ENCODE measurements around the gene U2AF1. TPM values are rescaled to one million over a fixed set of nuclear protein-coding genes. Genes with fewer than 3 reads are reported as not detected.
"Not testable (repeated sequence)": the region's sequence is repeated elsewhere in the genome, so short reads cannot be mapped to it uniquely, and the experiment has no call there.

U2AF1 gene
- total and polyA plus RNA-seq, 4 experiments from 2014 or later, result 71.1 to 96.0 (median 76.5) TPM

DNA sequence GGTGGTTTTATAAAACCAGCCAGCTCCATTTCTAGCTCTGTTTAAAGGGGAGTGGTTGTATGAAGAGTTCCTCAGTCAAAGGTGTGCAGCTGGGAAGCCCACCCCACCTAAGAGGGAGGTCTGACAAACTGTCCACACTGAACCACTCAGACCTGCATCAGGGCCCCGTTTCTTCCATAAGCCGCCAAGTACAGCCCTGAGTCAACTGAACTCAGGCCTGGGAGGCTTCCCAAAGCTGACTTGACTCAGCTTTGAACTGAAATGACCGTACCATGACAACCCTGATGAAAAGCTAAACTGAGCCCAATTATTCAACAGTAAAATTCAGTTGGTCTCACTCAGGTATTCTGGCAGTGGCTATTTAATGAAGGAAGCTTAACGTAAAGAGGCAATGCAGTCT lies 5.1 kb downstream of the U2AF1 start:
- H3K27me3 ChIP-seq (ENCODE audit: insufficient read depth, low read length); H3K36me3 ChIP-seq (ENCODE audit: insufficient read depth, low read length); H3K4me1 ChIP-seq (ENCODE audit: insufficient read depth, low read length); H3K4me3 ChIP-seq (ENCODE audit: low read length in 2 of 2); POLR2A ChIA-PET (ENCODE audit: partially characterized antibody); CTCF ChIA-PET (ENCODE audit: partially characterized antibody); H3K4me3 Mint-ChIP-seq; H3K9me3 ChIP-seq (ENCODE audit: control insufficient read depth in 1 of 2, low read length in 2 of 2); H3K4me1 Mint-ChIP-seq; DNase-seq; H3K27ac ChIP-seq (ENCODE audit: low read depth, low read length); H3K27me3 Mint-ChIP-seq; H3K36me3 Mint-ChIP-seq; H3K27ac Mint-ChIP-seq; H3K9me3 Mint-ChIP-seq; intact Hi-C loops (cut with micrococcal nuclease): not testable (repeated sequence)

DNA sequence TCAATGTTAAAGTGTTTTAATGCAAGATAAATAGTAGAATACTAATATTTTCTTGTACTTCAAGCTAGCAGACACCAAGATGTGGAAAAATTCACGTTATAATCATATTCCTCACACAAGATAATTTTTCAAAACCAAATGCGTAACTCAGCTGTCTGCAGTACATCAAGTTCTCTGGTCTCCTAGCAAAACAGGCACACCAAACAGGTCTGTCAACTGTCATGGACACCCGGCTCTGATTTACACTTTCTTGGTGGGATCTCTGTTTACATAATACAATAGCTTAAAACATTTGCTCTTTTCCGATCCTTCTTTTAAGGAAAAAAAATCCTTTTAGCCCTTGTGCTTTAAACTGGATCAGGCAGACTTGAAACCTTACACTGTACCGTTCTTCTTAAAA lies 5.7 kb downstream of the U2AF1 start:
- H3K27me3 Mint-ChIP-seq; H3K27ac ChIP-seq (ENCODE audit: low read depth, low read length); CTCF ChIA-PET (ENCODE audit: partially characterized antibody); H3K4me1 Mint-ChIP-seq; H3K4me3 ChIP-seq (ENCODE audit: low read length in 2 of 2); H3K4me3 Mint-ChIP-seq; intact Hi-C loops (cut with micrococcal nuclease); H3K36me3 Mint-ChIP-seq; H3K9me3 Mint-ChIP-seq; H3K4me1 ChIP-seq (ENCODE audit: insufficient read depth, low read length); H3K9me3 ChIP-seq (ENCODE audit: control insufficient read depth in 1 of 2, low read length in 2 of 2); POLR2A ChIA-PET (ENCODE audit: partially characterized antibody); H3K27me3 ChIP-seq (ENCODE audit: insufficient read depth, low read length); H3K27ac Mint-ChIP-seq; H3K36me3 ChIP-seq (ENCODE audit: insufficient read depth, low read length); DNase-seq: not testable (repeated sequence)

DNA sequence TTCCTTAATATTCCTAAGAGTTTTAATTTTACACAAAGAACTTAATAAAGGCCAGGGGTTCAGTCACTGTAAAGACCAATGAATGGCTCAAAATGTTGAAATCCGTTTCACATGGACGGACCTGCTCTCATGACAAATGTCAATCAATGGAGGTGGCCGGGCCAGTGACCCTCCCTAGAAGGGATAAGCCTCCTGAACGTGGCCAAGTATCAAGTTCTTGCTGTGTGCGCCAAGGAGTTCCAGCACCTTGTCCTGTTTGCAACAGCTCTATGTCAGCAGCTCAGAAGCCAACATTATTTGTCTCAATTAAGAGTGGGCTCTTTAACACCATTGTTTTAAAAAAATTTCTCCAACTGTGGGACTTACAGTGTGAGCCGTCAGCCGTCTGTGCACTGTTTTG lies 6.4 kb downstream of the U2AF1 start:
- POLR2A ChIA-PET (ENCODE audit: partially characterized antibody); H3K27me3 Mint-ChIP-seq; H3K4me1 ChIP-seq (ENCODE audit: insufficient read depth, low read length); H3K27ac Mint-ChIP-seq; CTCF ChIA-PET (ENCODE audit: partially characterized antibody); H3K27me3 ChIP-seq (ENCODE audit: insufficient read depth, low read length); H3K27ac ChIP-seq (ENCODE audit: low read depth, low read length); H3K36me3 Mint-ChIP-seq; H3K9me3 ChIP-seq (ENCODE audit: control insufficient read depth in 1 of 2, low read length in 2 of 2); H3K4me1 Mint-ChIP-seq; DNase-seq; H3K4me3 ChIP-seq (ENCODE audit: low read length in 2 of 2); H3K4me3 Mint-ChIP-seq; intact Hi-C loops (cut with micrococcal nuclease); H3K9me3 Mint-ChIP-seq; H3K36me3 ChIP-seq (ENCODE audit: insufficient read depth, low read length): not testable (repeated sequence)

GRCh38 chr21:43091979-43092614 lies 15.3 kb downstream of the U2AF1 start:
- H3K4me3 Mint-ChIP-seq; H3K36me3 Mint-ChIP-seq; H3K9me3 ChIP-seq (ENCODE audit: control insufficient read depth in 1 of 2, low read length in 2 of 2); H3K27ac Mint-ChIP-seq; intact Hi-C loops (cut with micrococcal nuclease); H3K4me1 ChIP-seq (ENCODE audit: insufficient read depth, low read length); DNase-seq; H3K27ac ChIP-seq (ENCODE audit: low read depth, low read length); H3K9me3 Mint-ChIP-seq; POLR2A ChIA-PET (ENCODE audit: partially characterized antibody); H3K36me3 ChIP-seq (ENCODE audit: insufficient read depth, low read length); CTCF ChIA-PET (ENCODE audit: partially characterized antibody); H3K4me3 ChIP-seq (ENCODE audit: low read length in 2 of 2); H3K4me1 Mint-ChIP-seq; H3K27me3 Mint-ChIP-seq; H3K27me3 ChIP-seq (ENCODE audit: insufficient read depth, low read length): not testable (repeated sequence)

DNA sequence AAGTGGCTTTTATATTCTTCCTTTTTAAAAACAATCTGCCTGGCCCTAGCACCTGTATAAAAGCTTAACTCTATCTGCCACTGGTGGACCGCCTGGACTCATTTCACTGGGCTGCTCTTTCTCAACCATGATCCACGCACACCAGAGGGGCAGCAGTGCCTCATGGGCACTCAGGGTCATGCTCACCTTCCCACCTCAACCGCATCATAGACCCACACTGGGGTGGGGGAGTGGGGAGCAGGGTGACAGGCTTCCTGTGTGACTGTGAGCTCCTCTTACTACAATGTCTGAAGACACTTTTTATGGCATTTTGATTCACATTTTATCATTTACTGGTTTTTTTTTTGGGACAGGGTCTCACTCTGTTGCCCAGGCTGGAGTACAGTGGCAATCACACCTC lies 16.4 kb downstream of the U2AF1 start:
- H3K4me1 Mint-ChIP-seq; H3K27ac ChIP-seq (ENCODE audit: low read depth, low read length); H3K27me3 ChIP-seq (ENCODE audit: insufficient read depth, low read length); H3K36me3 ChIP-seq (ENCODE audit: insufficient read depth, low read length); H3K27ac Mint-ChIP-seq; DNase-seq; POLR2A ChIA-PET (ENCODE audit: partially characterized antibody); H3K4me3 Mint-ChIP-seq; H3K4me3 ChIP-seq (ENCODE audit: low read length in 2 of 2); H3K9me3 ChIP-seq (ENCODE audit: control insufficient read depth in 1 of 2, low read length in 2 of 2); H3K36me3 Mint-ChIP-seq; H3K4me1 ChIP-seq (ENCODE audit: insufficient read depth, low read length); CTCF ChIA-PET (ENCODE audit: partially characterized antibody); H3K9me3 Mint-ChIP-seq; H3K27me3 Mint-ChIP-seq; intact Hi-C loops (cut with micrococcal nuclease): not testable (repeated sequence)

- H3K9me3 ChIP-seq (ENCODE audit: control insufficient read depth in 1 of 2, low read length in 2 of 2); H3K4me1 Mint-ChIP-seq; H3K4me1 ChIP-seq (ENCODE audit: insufficient read depth, low read length); H3K27me3 ChIP-seq (ENCODE audit: insufficient read depth, low read length); intact Hi-C loops (cut with micrococcal nuclease); H3K4me3 ChIP-seq (ENCODE audit: low read length in 2 of 2); H3K4me3 Mint-ChIP-seq; H3K36me3 ChIP-seq (ENCODE audit: insufficient read depth, low read length); H3K27me3 Mint-ChIP-seq; H3K9me3 Mint-ChIP-seq; H3K27ac ChIP-seq (ENCODE audit: low read depth, low read length); H3K36me3 Mint-ChIP-seq; H3K27ac Mint-ChIP-seq; POLR2A ChIA-PET (ENCODE audit: partially characterized antibody); DNase-seq; CTCF ChIA-PET (ENCODE audit: partially characterized antibody): not testable (repeated sequence)
Observed at GRCh38 chr21:43089463-43089862, 17.9 kb downstream of the U2AF1 start.

DNA sequence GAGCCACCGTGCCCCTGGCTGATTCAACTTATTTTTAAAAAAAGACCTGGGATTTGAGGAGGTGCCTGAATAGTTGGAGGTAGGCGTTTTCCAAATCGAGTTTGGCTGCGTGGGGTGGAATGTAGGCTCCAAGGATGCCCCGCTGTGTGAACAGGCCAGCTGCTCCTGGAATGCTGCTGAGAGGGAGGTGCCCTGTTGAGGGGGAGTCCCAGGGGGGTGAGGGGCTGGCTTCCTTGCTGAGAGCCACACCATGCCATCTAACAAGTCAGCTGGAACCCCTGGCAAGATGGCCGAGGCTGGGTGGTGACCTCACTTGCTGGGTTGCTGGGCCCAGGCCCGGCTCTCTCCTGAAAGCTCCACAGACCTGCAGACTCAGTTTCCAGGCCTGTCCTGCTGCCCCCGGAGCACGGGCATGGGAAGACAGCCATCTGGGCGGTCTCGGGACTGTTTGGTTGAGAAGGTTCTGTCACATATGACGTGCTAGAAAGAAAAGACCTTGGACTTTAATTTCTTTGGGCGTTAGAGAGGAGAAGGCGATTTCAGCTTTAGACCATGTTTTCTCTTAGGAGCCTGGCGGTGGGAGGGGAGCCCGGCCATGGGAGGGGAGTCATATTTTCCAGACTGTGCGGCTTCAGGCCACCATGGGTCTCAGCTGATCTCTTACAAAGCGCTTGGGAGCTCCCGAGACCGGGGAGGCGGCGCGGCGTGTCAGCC lies 24.6 kb downstream of the U2AF1 start:
- H3K4me3 Mint-ChIP-seq; H3K36me3 ChIP-seq (ENCODE audit: insufficient read depth, low read length); H3K9me3 Mint-ChIP-seq; H3K36me3 Mint-ChIP-seq; H3K27me3 ChIP-seq (ENCODE audit: insufficient read depth, low read length); CTCF ChIA-PET (ENCODE audit: partially characterized antibody); H3K4me1 Mint-ChIP-seq; H3K9me3 ChIP-seq (ENCODE audit: control insufficient read depth in 1 of 2, low read length in 2 of 2); H3K27me3 Mint-ChIP-seq; POLR2A ChIA-PET (ENCODE audit: partially characterized antibody); DNase-seq; H3K27ac ChIP-seq (ENCODE audit: low read depth, low read length); H3K4me1 ChIP-seq (ENCODE audit: insufficient read depth, low read length); intact Hi-C loops (cut with micrococcal nuclease); H3K27ac Mint-ChIP-seq; H3K4me3 ChIP-seq (ENCODE audit: low read length in 2 of 2): not testable (repeated sequence)

GRCh38 chr21:43076643-43077042 lies 30.7 kb downstream of the U2AF1 start:
- CTCF ChIA-PET (ENCODE audit: partially characterized antibody); H3K9me3 ChIP-seq (ENCODE audit: control insufficient read depth in 1 of 2, low read length in 2 of 2); H3K27me3 ChIP-seq (ENCODE audit: insufficient read depth, low read length); H3K27ac ChIP-seq (ENCODE audit: low read depth, low read length); POLR2A ChIA-PET (ENCODE audit: partially characterized antibody); H3K27ac Mint-ChIP-seq; intact Hi-C loops (cut with micrococcal nuclease); DNase-seq; H3K4me3 Mint-ChIP-seq; H3K36me3 Mint-ChIP-seq; H3K9me3 Mint-ChIP-seq; H3K4me3 ChIP-seq (ENCODE audit: low read length in 2 of 2); H3K36me3 ChIP-seq (ENCODE audit: insufficient read depth, low read length); H3K4me1 ChIP-seq (ENCODE audit: insufficient read depth, low read length); H3K27me3 Mint-ChIP-seq; H3K4me1 Mint-ChIP-seq: not testable (repeated sequence)

Data from CD4-positive, alpha-beta memory T cell (primary cell).